GM21737 (cell line): Measurements from ENCODE around the gene RNMT.
"Not testable (repeated sequence)": the region's sequence is repeated elsewhere in the genome, so short reads cannot be mapped to it uniquely, and the experiment has no call there.

Experiments
- ATAC-seq: cut with Tn5 transposase; IDR thresholded peaks from one replicate; pipeline ENCODE4 v1.9.1; 2021; ENCODE audit warnings: mild to moderate bottlenecking, moderate library complexity; ENCODE audit not compliant: unreplicated experiment

The RNMT gene

DNA sequence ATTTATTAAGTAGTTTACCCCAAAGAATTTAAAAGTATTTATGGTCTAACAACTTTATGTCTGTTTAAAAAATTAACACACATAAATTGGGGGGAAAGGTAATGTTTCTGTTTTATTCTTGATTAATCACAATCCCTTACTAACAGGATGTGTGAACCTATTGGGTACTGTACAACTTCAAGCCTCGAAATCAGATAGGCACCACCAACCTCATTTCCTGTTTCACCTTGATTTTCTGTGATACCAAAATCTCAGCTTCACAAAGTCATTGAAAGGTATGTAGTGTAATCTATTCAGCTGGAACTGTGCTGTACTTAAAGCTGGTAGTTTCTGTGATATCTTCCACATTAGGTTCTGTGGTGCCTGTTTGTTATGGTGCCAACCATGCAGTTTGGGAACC is 4.0 kb downstream of the RNMT start:
- no peak for ATAC-seq

DNA sequence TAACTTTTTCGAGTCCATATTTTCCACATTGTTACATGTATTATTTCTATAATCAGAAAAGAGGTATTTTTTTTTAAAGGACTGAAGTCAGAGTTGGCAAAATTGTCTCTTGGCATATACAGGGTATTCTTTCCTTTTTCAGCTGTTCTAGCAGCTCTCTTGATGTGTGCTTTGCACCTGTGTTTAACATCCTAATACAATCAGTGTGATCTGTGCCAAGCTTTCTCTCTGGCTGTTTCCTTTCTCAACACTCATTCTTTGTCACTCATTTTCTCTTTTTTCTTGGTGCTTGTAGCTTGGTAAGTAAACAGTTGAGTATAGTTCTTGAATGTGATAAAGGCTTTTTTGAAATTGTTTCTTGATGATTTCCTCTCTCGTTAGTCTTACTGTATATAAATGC is 9.2 kb downstream of the RNMT start:
- no peak for ATAC-seq

DNA sequence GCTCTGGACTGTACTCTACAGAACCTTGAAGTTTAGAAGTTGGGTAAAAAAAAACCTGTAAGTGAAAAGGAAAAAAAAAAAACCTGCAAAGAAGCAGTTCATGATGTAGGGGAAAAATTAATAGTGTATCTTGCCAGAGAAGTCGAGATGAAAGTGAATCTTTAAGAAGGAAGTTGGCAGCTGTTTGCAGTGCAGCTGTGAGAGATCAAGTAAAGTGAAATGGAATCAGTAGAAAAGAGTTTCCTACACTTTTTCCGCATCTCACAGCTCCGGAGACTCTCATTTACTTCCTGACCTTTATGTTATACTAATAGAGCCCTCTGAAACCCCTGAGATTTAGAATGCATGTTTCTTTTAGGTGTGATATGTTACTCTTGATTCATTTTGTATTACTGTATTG is 19.2 kb downstream of the RNMT start:
- no peak for ATAC-seq

DNA sequence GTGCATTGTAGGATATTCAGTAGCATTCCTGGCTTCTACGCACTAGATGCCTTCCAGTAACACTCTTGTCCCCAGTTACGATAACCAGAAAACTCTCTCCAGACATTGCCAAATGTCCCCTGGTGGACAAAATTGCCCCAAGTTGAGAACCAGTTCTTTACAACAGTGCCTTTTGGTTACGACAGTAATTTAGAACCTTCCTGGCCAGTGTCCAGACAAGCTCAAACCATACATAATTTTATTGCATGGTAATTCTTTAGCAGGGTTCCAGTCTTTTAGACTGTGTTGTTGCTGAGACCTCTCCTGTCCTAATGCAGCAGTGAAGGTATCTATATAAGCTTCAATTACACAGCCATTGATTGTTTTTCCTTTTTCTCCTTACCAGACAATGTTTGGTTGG is 20.2 kb downstream of the RNMT start:
- ATAC-seq, result no peak

DNA sequence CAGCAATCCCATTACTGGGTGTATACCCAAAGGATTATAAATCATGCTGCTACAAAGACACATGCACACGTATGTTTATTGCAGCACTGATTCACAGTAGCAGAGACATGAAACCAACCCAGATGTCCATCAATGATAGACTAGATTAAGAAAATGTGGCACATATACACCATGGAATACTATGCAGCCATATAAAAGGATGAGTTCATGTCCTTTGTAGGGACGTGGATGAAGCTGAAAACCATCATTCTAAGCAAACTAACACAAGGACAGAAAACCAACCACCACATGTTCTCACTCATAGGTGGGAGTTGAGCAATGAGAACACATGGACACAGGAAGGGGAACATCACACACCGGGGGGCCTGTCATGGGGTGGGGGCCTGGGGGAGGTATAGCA is 25.1 kb downstream of the RNMT start:
- ATAC-seq, result not testable (repeated sequence)

DNA sequence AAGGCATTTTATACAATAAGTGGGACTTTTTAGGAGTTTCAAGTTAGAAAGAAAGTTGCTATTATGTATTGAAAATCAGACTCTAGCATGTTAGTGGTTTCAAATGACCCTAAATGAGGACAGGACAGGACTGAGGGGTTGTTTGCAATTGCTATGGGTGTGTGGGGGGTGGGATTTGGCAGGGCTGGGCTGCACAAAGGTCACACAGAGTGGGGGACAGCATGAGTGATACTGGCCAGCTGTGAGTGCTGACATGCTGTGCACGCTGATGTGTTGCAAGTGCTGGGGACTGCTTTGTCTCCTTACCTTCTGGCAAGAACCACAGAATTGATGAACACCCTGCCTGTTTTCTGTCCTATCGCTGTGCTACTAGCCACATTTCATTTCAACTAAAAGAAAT is 29.8 kb downstream of the RNMT start:
- no peak for ATAC-seq

DNA sequence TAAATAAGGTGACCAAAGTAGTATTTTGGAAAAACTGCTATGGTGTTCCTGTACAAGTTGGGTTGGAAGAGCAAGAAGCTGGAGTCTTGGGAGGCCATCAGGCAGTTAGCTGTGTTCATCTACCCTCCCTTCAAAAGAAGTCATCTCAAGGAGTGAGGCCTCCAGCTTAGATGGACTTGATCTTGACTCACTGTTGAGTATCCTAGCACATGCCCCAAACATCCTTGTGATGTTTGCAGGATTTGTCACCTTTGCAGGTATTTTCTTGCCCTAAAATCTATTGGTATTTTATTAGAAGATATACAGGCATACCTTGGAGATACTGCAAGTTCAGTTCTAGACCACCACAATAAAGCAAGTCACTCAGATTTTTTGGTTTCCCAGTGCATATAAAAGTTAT is 30.2 kb downstream of the RNMT start:
- ATAC-seq, result no peak

DNA sequence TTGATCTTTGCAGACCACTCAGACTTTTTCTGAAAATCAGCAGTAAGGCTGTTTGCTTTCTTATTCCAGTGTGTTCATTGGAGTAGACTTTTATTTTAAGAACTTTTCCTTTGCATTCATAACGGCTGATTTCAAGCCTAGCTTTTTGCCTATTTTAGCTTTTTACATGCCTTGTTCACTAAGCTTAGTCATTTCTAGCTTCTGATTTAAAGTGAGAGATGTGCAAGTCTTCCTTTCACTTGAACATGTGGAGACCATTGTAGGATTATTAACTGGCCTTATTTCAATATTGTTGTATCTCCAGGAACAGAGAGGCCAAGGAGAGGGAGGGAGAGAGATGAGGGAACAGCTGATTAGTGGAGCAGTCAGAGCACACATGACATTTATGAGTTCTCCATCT is 32.1 kb downstream of the RNMT start:
- no peak for ATAC-seq

DNA sequence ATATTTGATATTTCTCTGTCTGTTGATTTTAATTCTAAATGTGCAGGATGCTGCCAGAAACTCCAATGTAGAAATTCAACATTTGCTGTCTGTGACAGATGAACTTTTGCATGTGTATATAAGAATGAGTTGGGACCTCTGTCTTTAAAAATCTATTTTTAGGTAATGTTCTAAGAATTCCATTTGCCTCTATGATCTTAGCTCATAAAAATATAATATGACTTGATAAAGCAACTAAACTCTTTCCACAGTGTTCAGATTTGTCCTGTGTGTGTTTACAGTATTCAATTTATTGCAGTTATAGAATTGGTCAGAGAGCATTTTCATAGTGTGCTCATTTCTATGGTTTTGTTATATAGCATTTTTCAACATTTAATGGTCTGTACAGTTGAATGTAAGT is 33.6 kb downstream of the RNMT start:
- no peak for ATAC-seq

DNA sequence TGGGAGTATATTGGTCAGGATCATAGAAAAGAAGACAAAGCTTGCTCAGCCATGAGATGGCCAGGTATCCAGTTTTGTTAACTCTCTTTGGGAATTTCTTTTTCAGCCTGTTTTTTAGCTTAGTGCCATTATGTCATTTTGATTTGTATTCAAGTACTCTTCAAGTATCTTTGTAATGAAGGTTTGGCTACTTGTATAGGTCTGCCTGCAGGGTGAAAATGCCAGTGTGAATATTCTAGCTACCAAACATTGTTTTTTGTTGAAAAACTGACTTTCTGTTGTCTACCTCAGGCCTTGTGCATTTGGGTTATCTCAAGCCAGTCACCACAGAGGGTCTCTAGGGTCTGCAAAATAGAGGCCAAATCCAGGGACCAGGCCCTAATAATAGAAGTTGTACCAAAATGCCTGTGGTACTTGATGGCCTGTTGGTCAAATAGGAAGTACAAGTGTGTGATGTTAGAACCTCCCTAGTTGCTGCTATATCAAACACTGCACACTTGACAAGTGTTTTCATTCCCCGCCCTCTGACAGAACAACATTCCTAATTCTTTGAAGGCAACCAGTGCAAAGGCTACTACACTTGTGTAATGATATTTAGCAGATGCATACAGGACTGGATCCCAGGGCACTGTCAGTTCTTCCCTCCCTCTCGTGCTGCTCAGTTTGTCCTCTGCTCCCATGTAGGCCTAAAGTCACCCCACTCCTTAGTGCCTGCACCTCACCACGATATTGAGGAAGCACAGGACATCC is 36.4 kb downstream of the RNMT start:
- ATAC-seq, result no peak

DNA sequence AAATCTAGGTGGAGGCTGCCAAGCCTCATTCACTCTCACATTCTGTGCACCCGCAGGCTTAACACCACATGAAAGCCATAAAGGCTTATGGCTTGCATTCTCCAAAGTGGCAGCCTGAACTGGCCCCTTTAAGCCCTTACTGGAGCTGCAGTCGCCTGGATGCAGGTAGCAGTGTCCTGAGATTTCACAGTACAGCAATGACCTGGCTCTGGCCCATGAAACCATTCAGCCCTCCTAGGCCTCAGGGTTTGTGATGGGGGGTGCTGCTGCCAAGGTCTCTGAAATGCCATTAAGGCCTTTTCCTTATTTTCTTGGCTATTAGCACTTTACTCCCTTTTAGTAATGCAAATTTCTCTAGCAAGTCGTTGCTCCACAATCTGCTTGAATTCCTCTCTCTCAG is 48.6 kb downstream of the RNMT start:
- no peak for ATAC-seq

DNA sequence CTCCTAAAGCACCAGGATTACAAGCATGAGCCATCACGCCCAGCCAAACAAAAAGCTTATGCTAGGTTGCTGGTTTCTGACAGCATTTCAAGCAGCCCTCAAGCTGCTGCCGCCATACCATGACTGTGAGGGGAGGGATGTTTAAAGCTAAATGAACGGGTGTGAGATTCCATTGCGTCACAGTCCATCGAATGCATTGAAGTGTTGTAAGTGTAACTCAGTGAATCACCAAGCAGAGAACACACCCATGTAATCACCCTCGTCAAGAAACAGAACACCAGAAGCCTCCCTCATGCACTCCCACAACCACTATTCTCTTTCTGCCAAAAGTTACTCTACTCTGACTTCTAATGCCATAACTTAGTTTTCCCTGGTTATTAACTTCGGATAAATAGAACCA is 64.7 kb downstream of the RNMT start:
- ATAC-seq, result no peak

DNA sequence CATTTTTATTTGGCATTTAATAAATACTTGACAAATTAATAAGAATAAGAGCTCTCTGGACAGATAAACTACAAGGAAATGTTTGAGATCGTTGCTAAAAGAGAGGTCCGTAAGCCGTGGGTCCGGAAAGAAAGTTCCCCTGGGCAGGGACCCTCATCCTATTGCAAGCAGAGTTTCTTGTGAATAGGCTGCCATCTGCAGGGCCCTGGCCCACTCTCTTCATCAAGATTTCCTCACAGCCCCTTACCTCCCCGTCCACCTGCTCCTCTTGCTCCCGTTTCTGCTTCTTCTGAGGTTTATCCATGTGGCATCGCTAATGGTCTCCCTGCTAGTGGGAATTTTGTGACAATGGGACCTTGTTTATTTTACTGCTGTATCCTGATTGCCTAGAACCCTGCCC is 67.3 kb downstream of the RNMT start:
- ATAC-seq, result no peak

DNA sequence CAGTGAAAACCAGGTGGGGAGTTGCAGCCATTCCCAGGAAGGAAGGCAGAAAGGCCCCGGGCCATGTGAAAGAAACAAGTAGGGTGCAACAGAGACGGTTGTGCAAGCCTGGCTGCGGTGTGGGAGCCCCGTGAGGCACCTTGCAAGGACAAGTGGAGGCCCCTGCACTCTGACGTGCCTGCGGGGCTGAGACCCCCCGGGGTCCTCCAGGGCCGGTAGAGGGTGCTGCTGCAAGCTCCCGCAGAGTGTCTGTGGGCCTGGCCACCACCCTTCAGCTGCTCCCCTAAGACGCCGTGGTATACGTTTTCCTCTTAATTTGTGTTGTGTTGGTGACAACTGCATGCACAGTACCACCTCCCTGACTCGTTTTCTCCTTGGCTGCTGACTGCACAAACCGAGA is 70.0 kb downstream of the RNMT start:
- ATAC-seq, result no peak

DNA sequence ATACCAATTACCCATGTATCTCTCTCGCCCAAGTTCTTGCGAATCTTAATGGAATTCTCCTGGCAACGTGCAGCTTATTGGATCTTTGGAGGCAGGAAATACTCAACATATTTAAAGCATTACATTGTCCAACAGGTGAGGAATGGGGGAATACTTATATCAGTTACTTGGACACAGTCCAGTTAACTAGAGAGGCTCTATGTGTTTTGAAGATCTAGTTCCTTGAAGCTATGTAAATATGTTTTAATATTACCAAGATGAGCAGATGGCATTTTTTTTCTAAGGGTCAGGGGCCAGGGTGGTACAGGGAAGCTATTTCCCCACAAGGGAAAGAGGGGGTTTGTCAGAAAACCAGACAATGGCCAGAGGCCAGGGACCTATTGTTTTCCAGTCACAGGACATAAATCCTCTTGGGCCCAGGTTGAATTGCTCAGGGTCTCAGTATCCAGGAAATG is 70.7 kb downstream of the RNMT start:
- ATAC-seq, result no peak

DNA sequence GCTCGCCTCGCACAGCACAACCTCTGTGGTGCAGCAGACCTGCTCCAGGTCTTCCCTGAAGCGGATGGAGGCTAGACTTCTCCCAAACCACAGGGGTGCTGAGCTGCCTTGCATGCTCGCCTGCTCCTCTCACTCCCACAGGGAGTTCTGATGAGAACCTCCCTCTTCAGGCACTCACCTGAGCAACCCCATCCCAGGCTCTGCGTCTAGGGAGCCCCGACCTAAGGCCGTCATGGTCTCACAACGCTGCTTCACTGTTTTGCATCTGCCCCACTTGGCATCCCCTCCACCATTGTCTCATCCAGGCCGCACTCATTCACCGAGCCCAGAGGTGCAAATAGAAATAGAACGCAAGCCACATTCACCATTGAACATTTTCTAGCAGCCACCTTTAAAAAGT is 72.9 kb downstream of the RNMT start:
- ATAC-seq, result no peak

DNA sequence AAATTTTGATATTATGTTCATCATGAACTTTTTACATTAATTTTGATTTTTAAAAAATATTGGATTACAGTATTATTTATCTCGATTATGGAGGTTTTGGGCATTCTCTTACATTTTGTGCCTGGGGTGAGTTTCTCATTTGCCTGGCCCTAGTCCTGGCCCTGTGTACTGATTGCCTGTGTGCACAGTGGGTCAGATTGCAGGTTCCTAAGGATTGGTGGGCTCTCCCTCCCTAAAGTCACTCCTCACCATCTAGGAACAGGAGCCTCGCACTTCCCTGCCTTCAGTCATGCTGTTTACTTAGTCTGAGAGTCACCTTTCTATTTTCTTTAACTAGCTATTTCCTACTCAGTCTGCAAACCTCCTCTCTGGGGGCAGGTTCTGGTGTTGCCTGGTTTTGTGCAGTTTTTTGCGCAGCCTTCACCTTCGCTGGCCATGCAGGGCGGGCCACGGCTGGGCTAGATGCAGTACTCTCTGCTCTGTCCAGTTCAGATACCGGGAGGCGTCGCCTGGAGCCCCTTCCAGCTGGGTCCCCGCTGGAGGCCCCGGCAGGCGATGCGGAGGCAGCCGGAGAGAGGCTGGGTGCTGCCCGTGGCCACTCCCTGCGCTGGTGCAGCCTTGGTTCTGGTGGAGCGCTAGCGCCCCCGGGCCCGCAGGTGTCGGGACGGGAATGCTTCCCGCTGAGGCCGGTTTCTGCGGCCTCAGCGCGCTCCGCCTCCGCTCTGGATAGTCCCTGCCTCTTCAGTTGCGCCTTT is 74.2 kb downstream of the RNMT start:
- no peak for ATAC-seq

DNA sequence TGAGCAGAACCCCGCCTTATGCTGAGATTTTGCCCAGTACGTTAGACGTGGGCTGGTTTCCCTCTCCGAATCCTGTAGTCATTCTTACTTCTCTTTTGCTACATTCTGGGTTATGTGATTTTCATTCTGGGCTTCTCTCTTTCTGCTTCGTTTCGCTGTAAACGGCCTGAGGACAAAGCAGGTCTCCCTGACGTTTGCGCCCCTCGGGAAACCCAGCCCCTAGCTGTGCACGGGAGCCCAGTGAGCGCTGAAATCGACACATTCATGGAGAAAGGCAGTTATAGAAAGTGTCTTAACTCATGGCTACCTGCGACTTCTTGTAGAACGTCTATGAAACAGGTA is 74.8 kb downstream of the RNMT start:
- no peak for ATAC-seq

DNA sequence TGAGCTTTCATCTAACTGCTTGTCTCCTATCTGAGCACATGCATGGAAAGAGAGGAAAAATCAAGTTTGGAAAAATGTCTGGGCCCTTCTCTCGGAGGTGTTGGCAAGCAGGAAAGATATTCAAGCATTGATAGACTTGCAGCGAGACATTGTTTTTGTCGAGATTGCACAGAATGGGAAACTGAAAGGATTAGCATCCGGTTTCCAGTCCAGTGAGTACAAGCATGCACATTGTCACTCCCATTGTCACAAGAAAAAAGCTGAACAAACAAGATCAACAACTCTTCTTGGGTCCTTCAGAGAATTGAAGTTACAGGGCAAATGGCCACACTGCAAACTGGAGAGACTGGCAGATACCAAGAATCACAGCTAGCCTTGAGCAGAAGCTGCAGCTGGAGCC is 77.8 kb downstream of the RNMT start:
- no peak for ATAC-seq

DNA sequence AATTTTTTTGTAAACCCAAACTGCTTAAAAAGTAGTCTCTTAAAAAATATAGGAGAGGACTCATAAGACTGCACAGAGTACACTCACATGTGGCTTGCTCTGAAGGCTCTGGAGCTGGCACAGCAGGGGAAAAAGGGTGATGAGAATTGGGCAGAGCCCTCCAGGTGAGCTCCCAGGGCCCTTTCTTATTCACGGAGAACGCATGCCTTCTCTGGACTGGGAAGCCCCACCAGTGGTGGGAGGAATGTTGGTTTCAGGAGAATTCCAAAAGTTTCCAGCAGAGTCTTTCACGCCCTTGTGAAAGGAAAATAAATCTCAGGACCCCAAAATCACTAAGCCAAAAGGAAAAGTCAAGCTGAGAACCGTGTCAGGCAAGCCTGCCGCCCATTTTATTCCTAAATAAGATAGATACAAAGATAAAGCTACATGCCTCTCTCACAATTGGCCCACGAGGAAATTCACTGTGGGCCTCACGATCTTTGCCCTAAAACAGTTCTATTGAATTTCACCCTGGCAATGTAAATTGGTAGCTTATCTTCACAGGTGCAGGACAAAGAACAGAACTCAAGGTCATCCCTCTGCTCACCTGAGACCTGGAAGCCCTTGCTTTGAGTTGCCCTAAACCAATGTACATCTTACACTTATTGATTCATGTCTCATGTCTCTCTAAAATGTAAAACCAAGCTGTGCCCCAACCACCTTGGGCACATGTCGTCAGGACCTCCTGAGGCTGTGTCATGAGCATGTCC is 82.0 kb downstream of the RNMT start:
- no peak for ATAC-seq

DNA sequence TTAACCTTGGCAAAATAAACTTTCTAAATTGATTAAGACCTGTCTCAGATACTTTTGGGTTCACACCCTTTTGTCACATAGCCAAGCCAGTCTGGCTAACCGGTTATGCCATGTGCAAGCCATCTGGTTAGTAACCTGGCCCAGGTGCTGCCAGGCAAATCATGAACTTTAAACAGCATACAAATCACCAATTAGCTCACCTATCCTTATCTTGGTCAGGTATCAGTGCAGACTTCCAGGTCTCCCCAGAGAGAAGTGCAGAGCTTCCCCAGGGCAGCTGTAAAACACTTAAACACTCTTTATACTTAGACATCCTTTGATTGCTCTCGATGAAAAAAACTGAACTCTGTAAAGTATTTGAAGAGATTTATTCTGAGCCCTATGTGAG is 82.6 kb downstream of the RNMT start:
- ATAC-seq, result no peak
